ENCODE results near the gene RAMACL. TPM values are rescaled to one million over a fixed set of nuclear protein-coding genes. Genes with fewer than 3 reads are reported as not detected.

RAMACL gene
- total and polyA plus RNA-seq, 2 of the 4 experiments (the other 2 are of a cell fraction) = 0.46 to 0.90 TPM

GRCh38 chr6:166572370-166573261 is 13.9 kb downstream of the RAMACL start (continued):
- TF ChIP-seq, protein P1, sequence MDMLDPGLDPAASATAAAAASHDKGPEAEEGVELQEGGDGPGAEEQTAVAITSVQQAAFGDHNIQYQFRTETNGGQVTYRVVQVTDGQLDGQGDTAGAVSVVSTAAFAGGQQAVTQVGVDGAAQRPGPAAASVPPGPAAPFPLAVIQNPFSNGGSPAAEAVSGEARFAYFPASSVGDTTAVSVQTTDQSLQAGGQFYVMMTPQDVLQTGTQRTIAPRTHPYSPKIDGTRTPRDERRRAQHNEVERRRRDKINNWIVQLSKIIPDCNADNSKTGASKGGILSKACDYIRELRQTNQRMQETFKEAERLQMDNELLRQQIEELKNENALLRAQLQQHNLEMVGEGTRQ (IDR thresholded peaks at IDR 0.05; ENCODE audit: low read depth, low read length) = 0 out of 2 replicates have a peak, but pooled peaks have one; percentile 21
- TF ChIP-seq NFE2L2 (IDR thresholded peaks at IDR 0.05; ENCODE audit: low read depth, low read length) = no peak
- no peak for TF ChIP-seq SMC3 (IDR thresholded peaks at IDR 0.05; ENCODE audit: low read depth, low read length)

Data from IMR-90 (cell line).